Activated naive CD4-positive, alpha-beta T cell treated with anti-CD3 and anti-CD28 coated beads for 36 hours (primary cell): Measurements from ENCODE around the gene MPHOSPH9. TPM values are rescaled to one million over a fixed set of nuclear protein-coding genes. Genes with fewer than 3 reads are reported as not detected.

ENCODE experiments used
- CTCF ChIA-PET: fragments of 350-600 bp; sonication (Branson Sonifier 250); formaldehyde crosslinking; loops from one replicate; lab custom pipeline; 2021; ENCODE audit warnings: antibody characterized with exemption; lab: Charles Lee
- DNase-seq: peaks from one replicate; pipeline ENCODE4 v3.0.0-alpha.2; 2020
- H3K27ac Mint-ChIP-seq: one replicate; pipeline ENCODE4 v1.8.0; 2021; ENCODE audit warnings: mild to moderate bottlenecking, mixed read lengths
- H3K27me3 Mint-ChIP-seq: one replicate; pipeline ENCODE4 v1.8.0; 2021; ENCODE audit warnings: low read depth, mixed read lengths
- H3K36me3 Mint-ChIP-seq: one replicate; pipeline ENCODE4 v1.8.0; 2021; ENCODE audit warnings: low read depth, mixed read lengths
- H3K4me1 Mint-ChIP-seq: one replicate; pipeline ENCODE4 v1.8.0; 2021; ENCODE audit warnings: low read depth, mixed read lengths
- H3K4me3 Mint-ChIP-seq: one replicate; pipeline ENCODE4 v1.8.0; 2021; ENCODE audit warnings: mild to moderate bottlenecking, moderate library complexity, mixed read lengths
- H3K9me3 Mint-ChIP-seq: one replicate; pipeline ENCODE4 v1.8.0; 2021; ENCODE audit warnings: mixed read lengths
- intact Hi-C: fragments of 100-400 bp; cut with micrococcal nuclease; formaldehyde crosslinking; loops from one replicate; pipeline ENCODE4 v1.15.1; 2023
- total RNA-seq, 2 experiments: library from RNA; stranded (reverse); gene quantifications; one replicate each; pipeline ENCODE4 v1.2.3, GENCODE V29; 2021

The MPHOSPH9 gene
- total RNA-seq, 2 experiments from 2014 or later = 111 to 114 TPM

DNA sequence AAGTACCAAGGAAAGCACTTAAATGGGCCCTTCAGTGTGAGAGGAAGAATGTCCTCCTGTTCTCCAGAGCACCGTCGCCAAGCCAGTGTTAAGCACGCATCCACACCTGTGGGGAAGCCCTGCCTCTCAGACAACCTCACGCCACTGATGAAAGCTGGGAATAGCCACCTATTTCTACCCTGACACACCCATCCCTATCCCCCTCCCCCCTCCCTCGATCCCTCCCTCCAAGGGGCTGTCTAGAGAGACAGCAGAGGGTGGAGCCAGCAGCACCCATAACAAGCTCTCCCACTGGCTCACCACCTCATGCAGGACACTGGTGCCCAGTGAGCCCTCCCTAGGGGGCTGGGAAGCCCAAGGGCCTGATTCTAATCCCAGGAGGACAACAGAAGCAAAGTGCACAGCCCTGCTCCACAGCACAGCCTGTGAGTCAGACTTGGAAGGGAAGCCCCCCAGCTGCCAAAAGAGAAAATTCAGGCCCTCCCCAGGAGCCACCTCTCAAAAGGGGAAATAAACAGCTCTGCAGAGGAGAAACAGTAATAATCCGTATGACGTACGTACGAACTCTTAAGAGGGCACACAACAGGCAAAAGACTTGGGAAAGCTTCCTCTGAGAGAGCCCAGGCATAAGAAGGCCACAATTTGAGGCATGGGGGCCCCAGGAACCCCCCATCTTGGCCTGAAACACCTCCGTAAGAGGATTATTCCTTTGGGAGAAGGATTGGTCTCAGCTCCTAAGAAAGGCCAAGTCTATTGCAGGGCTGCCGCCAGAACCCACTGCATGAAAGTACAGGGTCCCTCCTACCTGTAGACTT is 89.8 kb downstream of the MPHOSPH9 start:
- intact Hi-C loops = no loop called here
- Mint-ChIP-seq H3K4me1 (peaks cover 38% of the 10 kb centered on the region), H3K36me3 (peaks cover 2% of the 10 kb centered on the region), H3K4me3 (no peak overlapping the region), H3K27me3 (no peaks in the 10 kb centered on the region), H3K9me3 (no peaks in the 10 kb centered on the region), H3K27ac (no peak overlapping the region)
- CTCF ChIA-PET = interaction anchor here (1.1 to 1.2 kb wide), 2 partner anchors 11 to 99 kb away, joined by 3 to 4 read pairs; no protein-coding TSS in a partner anchor
- no peak for DNase-seq

DNA sequence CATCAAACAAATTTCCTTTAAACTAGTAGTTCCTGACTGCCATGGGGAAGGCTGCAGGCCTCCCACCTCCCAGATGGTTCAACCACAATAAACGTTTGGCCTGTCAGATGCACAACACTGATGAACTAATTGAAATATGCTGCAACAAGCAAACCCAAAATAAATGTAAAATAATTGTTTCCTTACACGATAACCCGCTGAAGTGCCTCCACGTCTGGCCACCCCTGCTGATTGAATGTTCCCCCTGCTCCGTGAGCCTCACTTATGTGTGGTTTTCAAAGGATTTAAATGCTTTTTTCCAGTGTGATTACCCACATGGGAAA is 90.5 kb downstream of the MPHOSPH9 start:
- Mint-ChIP-seq H3K27ac (no peak overlapping the region), H3K4me3 (no peak overlapping the region), H3K27me3 (no peaks in the 10 kb centered on the region), H3K36me3 (peaks cover 2% of the 10 kb centered on the region), H3K9me3 (no peaks in the 10 kb centered on the region), H3K4me1 (peaks cover 38% of the 10 kb centered on the region)
- intact Hi-C loops = no loop called here
- DNase-seq = no peak
- CTCF ChIA-PET = interaction anchor here (1.1 kb wide), 1 partner anchor 99 kb away, joined by 3 read pairs; no protein-coding TSS in a partner anchor

DNA sequence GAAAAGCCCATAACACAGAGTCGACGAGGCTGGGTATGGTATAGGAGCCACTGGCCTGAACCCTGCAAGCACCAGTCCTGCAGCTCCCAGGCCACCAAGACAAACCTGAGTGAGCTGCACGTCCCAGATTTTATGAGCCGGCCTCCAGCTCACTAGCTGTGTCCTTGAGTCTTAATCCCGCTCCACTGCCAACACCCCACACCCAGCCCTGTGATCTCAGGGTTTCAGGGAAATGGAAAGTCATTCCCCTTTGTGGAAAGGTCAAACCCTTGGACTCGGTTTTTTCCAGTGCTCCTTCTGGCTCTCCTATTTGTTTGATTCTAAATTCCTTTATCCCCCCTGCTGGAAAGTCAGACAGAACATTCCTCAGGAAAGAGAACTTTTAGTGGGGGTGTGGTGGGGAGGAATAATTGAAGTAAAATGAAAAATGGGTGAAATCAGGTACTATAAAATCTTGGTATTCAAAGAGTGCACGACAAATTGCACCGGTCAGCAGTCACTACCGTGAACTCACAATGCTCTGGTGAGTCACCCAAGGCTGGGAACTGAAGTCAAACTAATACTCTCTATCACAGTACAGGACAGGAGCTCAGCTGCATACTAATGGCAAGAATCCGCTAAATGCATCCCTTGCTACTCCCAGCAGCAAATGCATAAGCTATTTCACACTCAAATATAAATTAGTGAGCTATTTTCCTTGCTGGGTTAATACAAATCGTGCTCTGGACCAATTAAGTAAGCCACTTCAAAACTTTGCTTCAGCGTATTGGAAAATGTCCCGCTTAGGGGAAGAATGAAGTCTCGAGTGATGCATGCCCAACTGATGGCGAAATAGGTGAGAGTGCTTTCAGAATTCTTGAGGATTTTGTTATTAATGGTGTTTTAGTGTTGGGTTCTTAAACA is 91.1 kb downstream of the MPHOSPH9 start:
- H3K9me3 Mint-ChIP-seq = no peaks in the 10 kb centered on the region
- CTCF ChIA-PET = interaction anchor here (0.6 to 1.1 kb wide), 2 partner anchors 23 to 98 kb away, joined by 3 read pairs; no protein-coding TSS in a partner anchor
- H3K4me3 Mint-ChIP-seq = no peak overlapping the region
- peaks cover 38% of the 10 kb centered on the region for H3K4me1 Mint-ChIP-seq
- peaks cover 2% of the 10 kb centered on the region for H3K36me3 Mint-ChIP-seq
- no peaks in the 10 kb centered on the region for H3K27me3 Mint-ChIP-seq
- no peak for DNase-seq
- intact Hi-C loops = no loop called here
- no peak overlapping the region for H3K27ac Mint-ChIP-seq

DNA sequence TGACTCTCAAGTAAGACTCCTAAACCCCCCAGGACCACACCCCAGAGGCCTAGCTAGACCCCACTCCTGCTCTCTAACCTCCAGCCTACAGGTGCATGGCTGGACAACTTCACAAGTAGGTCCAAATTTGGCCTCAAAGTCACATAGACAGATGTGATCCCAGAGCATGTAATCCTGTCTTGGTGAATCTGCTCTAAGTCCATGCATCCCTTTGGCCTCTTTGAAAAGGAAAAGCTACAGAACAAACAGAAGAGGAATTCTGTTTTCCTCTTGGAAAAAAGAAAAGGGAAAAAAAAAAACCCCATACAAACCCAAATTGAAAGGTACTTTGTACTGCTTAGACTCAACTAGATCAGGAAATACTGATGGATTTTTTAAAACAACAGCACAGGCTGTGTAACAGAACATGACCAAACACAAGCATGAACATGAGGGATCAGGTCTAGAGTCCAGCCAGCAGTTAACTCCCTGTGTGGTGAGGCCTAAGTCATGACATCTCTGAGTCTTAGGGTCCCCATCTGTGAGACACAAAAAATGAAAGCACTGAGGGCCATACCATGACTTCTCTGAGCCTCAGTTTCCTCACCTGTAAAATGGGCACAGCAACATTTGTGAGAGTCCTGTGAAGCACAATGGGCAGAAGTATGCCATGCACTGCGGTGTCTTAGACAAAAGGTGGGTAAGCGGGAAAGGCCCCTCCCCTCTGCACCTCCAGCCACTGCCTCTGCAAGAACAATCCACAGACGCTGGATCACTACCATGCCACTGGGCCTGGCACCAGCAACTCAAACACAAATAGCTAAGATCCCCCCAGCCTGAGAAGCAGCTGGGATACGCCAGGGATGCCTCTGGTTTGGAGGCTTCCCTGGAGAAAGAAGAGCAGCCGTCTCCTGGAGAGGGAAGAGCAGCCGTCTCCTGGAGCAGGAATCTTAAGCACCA is 92.0 kb downstream of the MPHOSPH9 start:
- no peaks in the 10 kb centered on the region for H3K27me3 Mint-ChIP-seq
- H3K36me3 Mint-ChIP-seq = peaks cover 3% of the 10 kb centered on the region
- no peaks in the 10 kb centered on the region for H3K9me3 Mint-ChIP-seq
- no peak overlapping the region for H3K27ac Mint-ChIP-seq
- H3K4me1 Mint-ChIP-seq = peaks cover 39% of the 10 kb centered on the region
- intact Hi-C loops = no loop called here
- DNase-seq = no peak
- no peak overlapping the region for H3K4me3 Mint-ChIP-seq
- CTCF ChIA-PET = interaction anchor here (0.7 to 0.8 kb wide), 2 partner anchors 12 to 113 kb away, joined by 3 read pairs; no protein-coding TSS in a partner anchor

DNA sequence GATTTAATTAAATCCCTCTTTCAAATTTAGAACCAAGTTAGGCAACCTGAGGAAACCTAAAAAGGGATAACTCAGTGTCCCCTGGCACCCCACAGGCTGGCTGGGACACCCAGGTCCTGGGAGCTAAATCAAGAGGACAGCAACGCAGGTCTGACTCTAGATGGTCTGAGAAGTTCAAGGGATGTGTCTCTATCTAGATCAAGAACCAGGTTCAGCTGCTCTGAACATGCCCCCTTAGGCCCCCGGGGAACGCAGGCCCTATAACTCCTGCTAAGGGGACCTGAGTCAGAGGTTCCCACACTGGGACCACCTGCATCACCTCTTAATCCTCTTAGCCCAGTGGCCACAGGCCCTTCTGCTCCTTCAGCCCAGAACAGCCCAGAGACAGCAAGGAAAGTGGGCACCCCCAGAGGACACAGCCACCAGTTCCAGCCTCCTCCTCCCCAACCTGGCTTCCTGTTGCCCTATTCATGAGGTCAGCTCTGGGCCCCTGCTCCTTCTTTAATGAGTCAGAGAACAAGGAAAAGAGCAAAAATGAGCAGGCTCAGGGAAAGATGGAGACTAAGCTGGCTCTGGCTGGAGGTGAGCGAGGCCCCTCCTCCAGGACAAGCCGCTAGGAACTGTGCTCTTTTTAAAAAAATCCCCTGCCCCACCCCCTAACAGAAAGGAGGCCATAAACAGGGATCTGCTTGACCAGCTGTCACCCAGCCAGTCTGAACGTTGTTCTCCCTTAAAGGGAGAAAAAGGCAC is 92.8 kb downstream of the MPHOSPH9 start:
- peaks cover 1% of the 10 kb centered on the region for H3K36me3 Mint-ChIP-seq
- H3K9me3 Mint-ChIP-seq = no peaks in the 10 kb centered on the region
- H3K27ac Mint-ChIP-seq = no peak overlapping the region
- H3K4me3 Mint-ChIP-seq = no peak overlapping the region
- no peak for DNase-seq
- CTCF ChIA-PET = interaction anchor here (0.7 to 0.8 kb wide), 2 partner anchors 13 to 112 kb away, joined by 3 read pairs; no protein-coding TSS in a partner anchor
- H3K27me3 Mint-ChIP-seq = no peaks in the 10 kb centered on the region
- intact Hi-C loops = no loop called here
- H3K4me1 Mint-ChIP-seq = peaks cover 40% of the 10 kb centered on the region

DNA sequence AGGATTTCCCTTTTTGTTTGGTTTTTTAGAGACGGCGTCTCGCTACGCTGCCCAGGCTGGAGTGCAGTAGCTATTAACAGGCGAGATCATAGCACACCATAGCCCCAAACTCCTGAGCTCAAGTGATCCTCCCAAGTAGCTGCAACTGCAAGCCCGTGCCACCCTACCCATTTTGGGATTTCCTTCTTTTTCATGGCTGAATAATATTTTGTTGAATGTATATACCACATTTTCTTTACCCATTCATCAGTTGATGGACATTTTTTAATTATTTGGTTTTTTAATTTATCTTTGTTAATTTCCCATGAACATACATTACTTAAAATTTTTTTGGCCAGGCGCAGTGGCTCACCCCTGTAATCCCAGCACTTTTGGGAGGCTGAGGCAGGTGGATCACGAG is 97.3 kb downstream of the MPHOSPH9 start:
- intact Hi-C loops = no loop called here
- Mint-ChIP-seq H3K9me3 (no peaks in the 10 kb centered on the region), H3K27ac (no peak overlapping the region), H3K4me3 (no peak overlapping the region), H3K4me1 (peaks cover 44% of the 10 kb centered on the region), H3K27me3 (no peaks in the 10 kb centered on the region), H3K36me3 (peaks cover 1% of the 10 kb centered on the region)
- CTCF ChIA-PET = interaction anchor here (0.6 to 1.4 kb wide), 3 partner anchors 11 to 246 kb away, joined by 3 read pairs; no protein-coding TSS in a partner anchor
- no peak for DNase-seq

DNA sequence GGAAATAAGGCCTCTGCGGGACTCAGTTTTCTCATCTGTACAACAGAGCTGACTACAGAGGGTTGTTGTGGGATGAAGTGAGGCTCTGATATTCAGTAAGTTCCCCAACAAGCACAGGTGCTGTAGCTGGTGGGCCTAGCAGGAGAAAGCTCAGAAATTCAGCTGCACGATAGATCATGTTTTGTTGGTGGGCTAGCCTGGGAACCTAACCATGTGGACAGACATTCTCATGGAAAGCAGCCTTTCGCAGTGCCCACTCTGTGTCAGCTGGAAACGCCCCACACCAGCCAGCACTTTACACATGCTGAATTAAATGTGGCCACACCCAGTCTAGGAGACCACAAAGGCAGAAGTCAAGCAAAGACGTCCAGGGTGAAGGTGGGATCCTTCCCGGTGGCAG is 98.1 kb downstream of the MPHOSPH9 start:
- Mint-ChIP-seq H3K27ac (no peak overlapping the region), H3K36me3 (peaks cover 1% of the 10 kb centered on the region), H3K4me3 (no peak overlapping the region), H3K27me3 (no peaks in the 10 kb centered on the region), H3K9me3 (no peaks in the 10 kb centered on the region), H3K4me1 (peaks cover 42% of the 10 kb centered on the region)
- intact Hi-C loops = loop anchor here (5.0 kb wide), 1 partner anchor 93 kb away; no protein-coding TSS in a partner anchor
- CTCF ChIA-PET = interaction anchor here (0.6 to 1.5 kb wide), 4 partner anchors 10 to 245 kb away, joined by 3 read pairs; no protein-coding TSS in a partner anchor
- no peak for DNase-seq

DNA sequence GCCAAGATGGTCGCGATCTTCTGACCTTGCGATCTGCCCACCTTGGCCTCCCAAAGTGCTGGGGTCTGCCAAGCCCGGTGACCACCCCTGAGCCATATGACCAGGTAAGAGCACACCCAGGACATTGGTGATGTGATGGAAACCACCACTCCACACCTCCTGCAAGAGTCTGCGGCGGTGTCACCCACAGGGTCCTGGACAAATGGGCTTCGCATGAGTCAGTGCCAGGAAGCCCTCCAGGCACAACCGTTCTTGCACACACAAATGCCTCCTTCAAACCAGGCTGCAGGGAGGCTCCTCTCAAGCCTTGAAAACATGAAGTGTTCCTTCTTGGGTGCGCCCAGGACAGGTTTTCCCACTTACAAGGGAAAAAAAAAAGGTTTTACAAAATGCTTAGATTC is 98.7 kb downstream of the MPHOSPH9 start:
- no peak overlapping the region for H3K27ac Mint-ChIP-seq
- H3K4me1 Mint-ChIP-seq = peaks cover 39% of the 10 kb centered on the region
- H3K27me3 Mint-ChIP-seq = no peaks in the 10 kb centered on the region
- CTCF ChIA-PET = interaction anchor here (1.4 to 1.5 kb wide), 2 partner anchors 10 to 92 kb away, joined by 3 read pairs; no protein-coding TSS in a partner anchor
- DNase-seq = no peak
- peaks cover 1% of the 10 kb centered on the region for H3K36me3 Mint-ChIP-seq
- intact Hi-C loops = loop anchor here (5.0 kb wide), 1 partner anchor 92 kb away; no protein-coding TSS in a partner anchor
- no peaks in the 10 kb centered on the region for H3K9me3 Mint-ChIP-seq
- H3K4me3 Mint-ChIP-seq = no peak overlapping the region

DNA sequence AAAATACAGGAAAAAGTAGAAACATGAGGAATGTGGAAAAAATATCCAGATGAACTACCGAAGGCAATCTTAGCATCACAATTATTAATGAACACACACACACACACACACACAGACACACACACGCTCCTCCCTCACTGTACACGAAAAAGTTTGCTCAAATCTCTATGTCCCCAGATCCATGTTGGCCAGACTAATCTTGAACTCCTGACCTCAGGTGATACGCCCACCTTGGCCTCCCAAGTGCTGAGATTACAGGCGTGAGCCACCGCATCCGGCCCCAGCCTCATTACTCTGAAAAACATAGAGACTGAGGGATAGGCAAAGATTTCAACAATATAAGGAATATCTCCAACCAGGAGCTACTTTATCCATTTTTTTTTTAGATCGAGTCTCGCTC is 99.2 kb downstream of the MPHOSPH9 start:
- peaks cover 39% of the 10 kb centered on the region for H3K4me1 Mint-ChIP-seq
- H3K9me3 Mint-ChIP-seq = no peaks in the 10 kb centered on the region
- no peak overlapping the region for H3K4me3 Mint-ChIP-seq
- intact Hi-C loops = loop anchor here (5.0 kb wide), 1 partner anchor 91 kb away; no protein-coding TSS in a partner anchor
- H3K36me3 Mint-ChIP-seq = peaks cover 1% of the 10 kb centered on the region
- no peaks in the 10 kb centered on the region for H3K27me3 Mint-ChIP-seq
- no peak overlapping the region for H3K27ac Mint-ChIP-seq
- DNase-seq = no peak
- CTCF ChIA-PET = interaction anchor here (0.6 to 1.5 kb wide), 2 partner anchors 91 to 436 kb away, joined by 3 read pairs; no protein-coding TSS in a partner anchor

DNA sequence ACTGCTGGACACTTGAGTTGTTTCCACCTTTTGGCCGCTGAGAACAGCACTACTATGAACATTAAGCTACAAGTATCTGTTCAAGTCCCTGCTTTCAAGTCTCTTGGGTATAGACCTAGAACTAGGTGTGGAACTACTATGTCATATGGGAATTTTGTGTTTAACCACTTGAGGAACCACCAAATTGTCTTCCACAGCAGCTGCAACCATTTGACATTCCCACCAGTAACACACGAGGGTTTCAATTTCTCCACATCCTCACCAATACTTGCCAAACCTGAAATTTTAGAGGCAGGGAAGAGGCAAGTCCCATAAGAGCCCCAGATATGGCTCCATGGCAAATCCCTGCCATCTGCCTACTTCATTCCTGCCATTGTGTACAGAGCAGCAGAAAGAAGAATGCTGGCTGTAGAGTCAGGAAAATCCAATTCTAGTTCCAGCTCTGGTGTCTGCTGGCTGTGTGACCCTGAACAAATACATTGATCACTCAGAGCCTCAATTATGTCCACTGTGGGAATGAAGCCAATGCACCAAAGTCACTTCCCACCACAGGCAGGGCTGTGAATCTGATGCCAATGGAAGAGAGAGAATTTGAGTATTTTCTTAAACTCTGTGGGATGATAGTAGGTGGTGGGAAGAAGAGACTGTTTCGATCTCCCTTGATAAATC is 99.9 kb downstream of the MPHOSPH9 start:
- peaks cover 39% of the 10 kb centered on the region for H3K4me1 Mint-ChIP-seq
- CTCF ChIA-PET = interaction anchor here (0.6 to 1.5 kb wide), 2 partner anchors 90 to 435 kb away, joined by 3 read pairs; no protein-coding TSS in a partner anchor
- intact Hi-C loops = loop anchor here (1.0 to 5.0 kb wide), 3 partner anchors 13 to 91 kb away; no protein-coding TSS in a partner anchor
- DNase-seq = no peak
- no peak overlapping the region for H3K4me3 Mint-ChIP-seq
- H3K27ac Mint-ChIP-seq = no peak overlapping the region
- no peaks in the 10 kb centered on the region for H3K27me3 Mint-ChIP-seq
- H3K9me3 Mint-ChIP-seq = no peaks in the 10 kb centered on the region
- H3K36me3 Mint-ChIP-seq = peaks cover 1% of the 10 kb centered on the region
